ENCODE data around the gene PLCL1.

GRCh38 chr2:198144660-198145059, 340.3 kb downstream of the PLCL1 start:
- TF ChIP-seq CTCF (IDR thresholded peaks at IDR 0.05) (no peak), ZFX (IDR thresholded peaks at IDR 0.05; ENCODE audit: borderline replicate concordance) (no peak)

Data from 22Rv1 (cell line).